ENCODE results near the gene POLR3E.

Gene POLR3E

GRCh38 chr16:22308824-22309520, 11.8 kb downstream of the POLR3E start:
- no peak for DNase-seq (ENCODE audit: low read depth)
- no peak for TF ChIP-seq CTCF (IDR thresholded peaks at IDR 0.05; ENCODE audit: insufficient read depth, low read depth, low read length, missing control alignments)
- no peak overlapping the region for H3K4me3 ChIP-seq (ENCODE audit: low read length)

GRCh38 chr16:22311520-22311919, 14.3 kb downstream of the POLR3E start:
- no peak for TF ChIP-seq CTCF (IDR thresholded peaks at IDR 0.05; ENCODE audit: insufficient read depth, low read depth, low read length, missing control alignments)
- no peak overlapping the region for H3K4me3 ChIP-seq (ENCODE audit: low read length)
- DNase-seq (ENCODE audit: low read depth) = no peak

GRCh38 chr16:22312897-22313781, 15.9 kb downstream of the POLR3E start:
- no peak for TF ChIP-seq CTCF (IDR thresholded peaks at IDR 0.05; ENCODE audit: insufficient read depth, low read depth, low read length, missing control alignments)
- H3K4me3 ChIP-seq (ENCODE audit: low read length) = no peak overlapping the region
- DNase-seq (ENCODE audit: low read depth) = peak; percentile 34

GRCh38 chr16:22313876-22314470, 16.8 kb downstream of the POLR3E start:
- no peak for TF ChIP-seq CTCF (IDR thresholded peaks at IDR 0.05; ENCODE audit: insufficient read depth, low read depth, low read length, missing control alignments)
- DNase-seq (ENCODE audit: low read depth) = no peak
- H3K4me3 ChIP-seq (ENCODE audit: low read length) = no peak overlapping the region

GRCh38 chr16:22314661-22315626, 17.7 kb downstream of the POLR3E start:
- DNase-seq (ENCODE audit: low read depth) = peak; percentile 94
- peak overlapping the region; percentile 19 for H3K4me3 ChIP-seq (ENCODE audit: low read length)
- no peak for TF ChIP-seq CTCF (IDR thresholded peaks at IDR 0.05; ENCODE audit: insufficient read depth, low read depth, low read length, missing control alignments)

GRCh38 chr16:22315979-22316378, 18.8 kb downstream of the POLR3E start:
- DNase-seq (ENCODE audit: low read depth) = no peak
- TF ChIP-seq CTCF (IDR thresholded peaks at IDR 0.05; ENCODE audit: insufficient read depth, low read depth, low read length, missing control alignments) = no peak

More at GRCh38 chr16:22315979-22316378, 18.8 kb downstream of the POLR3E start:
- H3K4me3 ChIP-seq (ENCODE audit: low read length) = no peak overlapping the region
